ENCODE measurements around the gene ZNF462.

ZNF462 gene

DNA sequence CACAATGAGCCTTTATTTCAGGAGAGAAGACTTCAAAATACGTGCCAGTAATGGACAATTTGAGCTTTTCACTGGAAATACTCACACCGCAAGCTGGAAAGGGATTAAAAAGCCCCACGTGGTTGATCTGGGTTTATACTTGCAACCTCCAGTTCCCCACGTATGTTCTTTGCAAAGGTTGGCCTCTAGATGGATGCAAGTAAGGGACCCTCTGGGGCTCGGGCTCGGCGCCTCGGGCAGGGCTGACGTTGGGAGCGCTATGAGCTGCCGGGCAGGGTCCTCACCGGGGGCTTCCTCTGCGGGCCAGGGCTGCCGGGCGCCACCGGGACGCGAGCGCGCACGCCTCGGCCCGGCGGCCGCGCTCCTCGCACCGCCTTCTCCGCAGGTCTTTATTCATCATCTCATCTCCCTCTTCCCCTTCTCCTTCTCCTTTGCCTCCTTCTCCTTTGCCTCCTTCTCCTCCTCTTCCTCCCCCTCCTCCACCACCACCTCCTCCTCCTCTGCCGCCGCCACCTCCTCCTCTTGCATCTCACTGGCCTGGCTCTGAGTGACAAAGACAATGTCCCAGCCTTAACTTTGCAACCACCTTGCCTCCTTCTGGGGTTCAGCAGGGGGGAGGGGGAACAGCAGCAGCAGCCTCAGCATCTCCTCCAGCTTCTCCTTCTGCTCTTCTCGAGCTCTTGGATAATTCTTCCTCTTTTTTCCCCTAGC is 701 bp upstream of the ZNF462 start:
- no peak for DNase-seq

DNA sequence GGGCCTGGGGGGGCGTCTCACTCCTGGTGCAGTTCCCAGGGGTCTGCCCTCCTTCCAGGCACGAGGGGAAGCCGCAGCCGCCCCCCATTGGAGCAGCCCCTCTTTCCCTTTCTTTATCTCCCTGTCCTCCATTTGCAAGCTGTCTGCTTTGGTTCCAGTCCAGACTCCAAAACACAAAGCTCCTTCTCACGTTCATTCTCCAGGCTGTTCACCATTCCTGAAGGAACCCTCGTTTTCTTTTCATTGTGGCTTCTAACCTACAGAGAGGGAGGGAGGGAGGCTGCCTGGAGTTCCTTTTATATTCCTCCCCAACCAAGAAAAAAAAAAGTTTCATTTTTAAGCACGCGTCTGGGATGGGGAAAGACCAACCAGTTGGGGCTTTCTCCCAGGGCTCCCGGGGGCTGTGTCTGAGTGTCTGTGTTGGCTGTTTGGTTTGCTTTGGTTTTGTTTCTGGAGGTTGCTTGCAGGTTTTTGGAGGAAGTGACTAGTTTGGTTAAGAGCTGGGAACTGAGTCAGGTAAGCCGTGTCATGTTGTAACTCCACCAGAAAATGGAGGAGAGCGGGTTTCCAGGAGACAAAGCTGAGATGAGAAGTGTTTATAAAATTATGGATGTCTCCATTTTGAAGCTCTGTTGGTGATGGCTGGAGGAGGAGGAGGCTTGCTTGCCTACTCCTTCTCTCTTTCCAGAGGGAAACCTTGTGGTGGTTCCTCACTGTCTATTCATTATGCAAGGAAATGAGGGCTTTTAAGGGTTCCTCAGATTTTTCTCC is 1.6 kb downstream of the ZNF462 start:
- DNase-seq = no peak

DNA sequence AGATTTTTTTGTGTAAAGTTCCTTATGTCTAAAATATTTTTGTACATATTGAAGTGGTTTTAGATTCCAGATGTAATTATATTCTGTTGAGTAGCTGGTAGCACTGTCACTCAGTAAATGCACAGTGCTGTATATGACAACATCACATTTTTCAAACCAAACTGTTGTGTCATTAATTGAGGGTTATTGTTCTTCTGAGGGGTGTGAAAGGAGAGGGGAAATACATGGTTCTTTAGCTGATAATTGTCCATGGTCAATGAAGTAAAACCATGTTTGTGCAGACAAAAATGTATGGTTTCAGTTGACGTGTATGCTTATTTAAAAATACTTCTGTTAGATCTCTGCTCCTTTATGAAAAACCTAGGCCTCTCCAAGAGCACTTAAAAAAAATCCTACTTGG is 3.3 kb downstream of the ZNF462 start:
- DNase-seq = no peak

- no peak for DNase-seq
These were observed 4.3 kb downstream of the ZNF462 start for GRCh38 chr9:106867286-106867685.

- no peak for DNase-seq
These were observed 5.1 kb downstream of the ZNF462 start for GRCh38 chr9:106868087-106868486.

DNA sequence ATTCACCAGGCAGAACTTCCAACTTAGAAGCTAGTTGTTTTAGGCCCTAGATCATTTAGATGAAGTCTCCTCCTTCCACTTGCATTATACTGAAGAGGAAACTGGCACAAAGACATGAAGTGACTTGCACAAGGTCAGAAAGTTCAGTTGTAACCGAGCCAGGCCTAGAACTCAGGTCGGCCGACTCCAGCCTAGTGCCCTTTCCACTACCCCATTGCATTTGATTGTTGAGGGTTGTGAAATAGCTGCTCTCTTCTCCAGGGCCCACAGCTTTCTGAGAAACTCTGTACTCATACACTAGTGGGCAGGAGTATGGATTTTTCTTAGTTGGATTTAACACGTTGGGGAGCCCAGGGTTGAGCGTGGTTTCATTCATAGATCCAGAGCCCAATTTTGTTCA is 5.6 kb downstream of the ZNF462 start:
- DNase-seq = no peak

GRCh38 chr9:106869028-106869427 is 6.1 kb downstream of the ZNF462 start:
- no peak for DNase-seq

DNA sequence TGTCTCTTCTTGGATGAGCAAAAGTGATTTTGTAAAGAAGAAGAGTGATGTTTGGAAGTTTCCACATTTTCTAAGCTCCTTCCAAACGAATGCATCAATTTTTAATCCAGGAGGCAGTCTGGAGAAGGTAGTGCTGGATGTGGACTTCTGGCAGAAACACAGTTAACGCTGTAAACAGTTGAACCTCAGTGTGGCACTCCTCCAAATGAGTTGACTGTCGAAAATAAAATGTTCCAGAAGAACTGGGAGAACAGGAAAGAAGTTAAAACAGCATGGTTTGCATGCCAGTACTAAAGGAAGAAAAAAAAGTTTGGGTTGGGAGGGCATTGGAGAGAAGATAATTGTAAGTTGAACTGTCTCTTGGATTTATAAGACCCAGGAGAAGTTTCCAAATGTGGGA is 6.5 kb downstream of the ZNF462 start:
- DNase-seq = no peak

DNA sequence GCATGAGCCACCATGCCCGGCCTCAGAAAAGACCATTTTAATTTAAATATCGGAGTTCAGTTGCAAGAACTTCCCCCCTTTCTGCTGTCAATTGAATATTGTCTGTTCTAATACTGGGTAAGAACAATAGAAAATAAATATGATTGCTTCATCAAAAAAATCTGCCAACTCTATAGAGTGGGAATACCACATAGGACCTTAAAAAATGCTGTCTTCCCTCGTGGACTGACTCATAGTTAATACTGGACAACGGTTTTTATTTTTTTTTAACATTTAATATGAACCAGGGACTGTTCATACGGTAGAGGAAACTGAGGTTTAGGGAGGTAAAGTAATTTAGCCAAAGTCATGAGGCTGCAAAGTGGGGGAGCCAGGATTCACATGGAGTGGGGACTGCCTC is 9.7 kb downstream of the ZNF462 start:
- no peak for DNase-seq

DNA sequence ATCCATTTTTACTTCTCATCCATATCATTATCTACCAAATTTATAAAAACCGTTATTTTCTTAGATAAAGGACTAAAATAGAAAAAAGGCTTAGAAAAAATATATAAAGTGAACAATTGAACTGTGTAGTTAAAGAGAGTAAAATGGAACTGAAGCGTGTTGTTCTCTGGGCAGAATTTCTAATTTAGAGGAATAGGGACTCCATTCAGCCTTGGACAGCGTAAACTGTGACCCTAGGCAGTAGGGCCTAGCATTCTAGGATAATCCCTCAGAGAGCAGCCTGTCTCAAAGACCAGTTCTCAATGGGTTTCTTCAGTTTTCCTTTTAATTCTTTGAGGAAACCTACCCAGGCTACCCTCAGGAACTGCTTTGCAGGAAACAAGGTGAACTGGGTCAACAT is 11.1 kb downstream of the ZNF462 start:
- no peak for DNase-seq

- no peak for DNase-seq
These were observed 11.7 kb downstream of the ZNF462 start for GRCh38 chr9:106874652-106875051.

DNA sequence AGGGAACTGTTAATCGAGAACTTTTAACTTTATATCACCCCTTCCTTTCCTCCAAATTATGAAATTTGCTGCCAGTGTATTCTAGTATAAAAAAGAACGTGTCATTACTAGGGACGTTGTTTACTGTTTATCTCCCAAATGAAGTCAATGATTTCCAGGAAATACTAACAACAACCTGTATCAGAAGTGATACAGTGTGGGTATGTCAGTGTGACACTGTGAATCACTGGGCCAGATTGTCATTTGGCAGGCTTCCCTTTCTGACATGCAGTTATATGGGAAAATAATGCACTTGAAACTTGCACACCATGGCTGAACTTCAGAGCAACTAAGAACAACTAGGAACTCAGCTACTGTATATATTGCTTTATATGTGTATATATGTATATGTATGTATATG is 12.6 kb downstream of the ZNF462 start:
- no peak for DNase-seq

GRCh38 chr9:106877345-106877744 is 14.4 kb downstream of the ZNF462 start:
- DNase-seq = no peak

GRCh38 chr9:106878081-106878837 is 15.3 kb downstream of the ZNF462 start:
- no peak for DNase-seq

DNA sequence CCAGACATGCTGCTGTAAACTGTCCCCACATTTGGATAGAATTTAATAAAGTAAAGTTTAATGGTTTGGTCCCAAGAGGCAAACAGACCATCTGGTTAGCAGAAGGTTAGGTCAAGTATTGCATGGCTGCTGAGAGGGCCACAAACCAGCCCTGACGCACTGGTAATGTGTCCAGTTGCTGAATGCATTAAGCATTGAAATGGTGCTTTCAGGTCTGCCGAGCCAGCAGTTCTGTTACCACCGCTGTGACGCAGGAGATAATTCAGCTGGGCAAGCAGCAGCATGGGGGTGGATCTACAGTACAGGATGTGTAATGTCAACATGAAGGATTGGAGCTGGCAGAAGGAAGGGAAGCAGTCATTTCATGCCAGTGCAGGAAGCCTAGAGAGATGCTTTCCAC is 16.0 kb downstream of the ZNF462 start:
- no peak for DNase-seq

- DNase-seq = no peak
These were observed 16.5 kb downstream of the ZNF462 start for GRCh38 chr9:106879439-106879882.

- DNase-seq = no peak
These were observed 17.1 kb downstream of the ZNF462 start for GRCh38 chr9:106880081-106880480.

DNA sequence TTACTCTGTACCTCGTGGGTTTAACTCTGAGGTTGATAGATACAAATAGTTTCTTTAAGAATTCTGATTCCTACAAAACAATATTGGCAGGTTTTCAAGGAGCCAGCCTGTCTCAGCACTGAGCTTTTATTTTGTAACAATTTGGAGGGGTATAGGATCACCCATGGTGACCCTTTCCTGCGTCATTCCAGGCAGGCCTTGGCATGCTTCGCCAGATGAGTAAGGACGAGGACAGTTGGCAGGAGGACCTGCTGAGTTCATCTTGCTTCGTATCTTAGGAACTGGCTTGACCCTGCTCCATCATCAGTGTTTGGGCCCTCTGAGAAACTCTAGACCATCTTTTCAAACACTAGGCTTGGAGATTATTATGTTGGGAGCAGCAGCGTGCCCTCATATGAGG is 17.9 kb downstream of the ZNF462 start:
- no peak for DNase-seq

DNA sequence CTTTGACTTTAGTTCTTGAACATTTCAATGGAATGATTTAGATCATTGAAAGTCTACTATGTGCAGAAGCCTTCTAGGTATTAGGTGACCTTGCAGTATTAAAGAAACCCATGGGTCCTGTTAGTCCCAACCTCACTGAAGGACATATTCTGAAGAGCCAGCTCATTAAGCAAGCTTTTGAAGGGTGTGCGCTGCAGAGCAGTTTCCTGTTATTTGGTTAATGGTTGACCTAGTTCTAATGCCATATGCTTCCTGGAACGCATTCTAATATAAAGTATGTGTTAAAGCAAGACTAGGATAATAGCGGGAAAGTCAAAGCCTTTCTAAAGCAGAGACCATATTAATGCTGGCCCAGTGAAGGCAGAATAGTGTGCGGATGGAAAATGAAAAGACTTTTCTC is 20.1 kb downstream of the ZNF462 start:
- no peak for DNase-seq

GRCh38 chr9:106883626-106884190 is 20.7 kb downstream of the ZNF462 start:
- DNase-seq = no peak

- peak; percentile 18 for DNase-seq
These were observed 22.5 kb downstream of the ZNF462 start for GRCh38 chr9:106885451-106885850.

DNA sequence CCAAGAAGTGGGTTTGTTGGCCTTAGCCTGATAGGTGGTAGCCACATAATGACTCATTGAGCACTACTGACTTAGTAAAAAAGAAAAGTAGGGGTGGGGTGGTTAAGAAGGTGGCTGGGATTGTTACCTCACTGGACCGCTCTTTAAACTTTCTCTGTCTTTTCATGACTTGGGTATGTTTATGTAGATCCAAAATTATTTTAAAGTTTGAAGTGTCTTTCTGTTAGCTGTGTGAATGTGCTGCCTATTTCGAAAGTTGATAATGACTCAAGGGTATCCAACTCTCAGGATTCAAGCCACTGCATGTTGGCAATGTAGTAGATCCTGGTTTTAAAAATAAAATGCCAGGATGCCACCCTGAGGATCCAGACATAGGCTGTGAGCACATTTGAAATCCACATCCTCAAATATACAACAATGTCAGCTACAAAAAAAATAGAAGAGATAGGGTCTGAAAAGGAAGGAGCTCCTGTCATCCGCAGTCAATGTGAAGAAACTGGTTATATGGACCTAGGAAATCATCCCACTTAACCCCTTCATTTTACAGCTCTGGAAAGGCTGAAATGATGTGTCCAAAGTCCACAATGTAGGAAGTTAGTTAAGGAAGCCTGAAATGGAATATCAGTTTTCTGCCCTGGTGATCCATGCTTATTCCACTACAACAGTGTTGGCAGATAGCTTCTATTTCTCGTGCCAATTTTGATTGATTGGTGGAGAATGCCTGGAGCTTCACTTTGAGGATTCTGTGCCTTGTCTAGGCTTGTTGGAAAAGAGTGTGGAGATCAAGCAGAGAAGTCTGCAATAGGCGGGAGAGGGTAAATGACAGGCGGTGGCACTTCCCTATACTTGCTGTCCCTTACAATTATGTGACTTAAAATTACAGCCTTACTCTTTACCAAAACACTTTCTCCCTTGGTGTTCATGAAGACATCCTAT is 23.4 kb downstream of the ZNF462 start:
- DNase-seq = no peak

Data from T1000 (cell line).